HUES64 (cell line): ENCODE results near the gene COX14.
"Not testable (repeated sequence)": the region's sequence is repeated elsewhere in the genome, so short reads cannot be mapped to it uniquely, and the experiment has no call there.

ENCODE experiments used
- H3K27ac ChIP-seq: 2 replicates; pipeline ENCODE4 v1.7.0; 2013; ENCODE audit warnings: low read depth, low read length, inconsistent platforms
- H3K27me3 ChIP-seq: 2 replicates; pipeline ENCODE4 v1.6.1; 2013; ENCODE audit warnings: mild to moderate bottlenecking, low read length; ENCODE audit not compliant: insufficient read depth
- H3K36me3 ChIP-seq: 2 replicates; pipeline ENCODE4 v1.6.1; 2013; ENCODE audit warnings: mild to moderate bottlenecking, low read length; ENCODE audit not compliant: insufficient read depth
- H3K4me1 ChIP-seq: 2 replicates; pipeline ENCODE4 v1.6.1; 2013; ENCODE audit warnings: mild to moderate bottlenecking, low read length, moderate library complexity; ENCODE audit not compliant: insufficient read depth
- H3K4me3 ChIP-seq: 2 replicates; pipeline ENCODE4 v1.5.1; 2013; ENCODE audit warnings: mild to moderate bottlenecking, low read length, moderate library complexity
- H3K9ac ChIP-seq: 2 replicates; pipeline ENCODE4 v1.6.1; 2013; ENCODE audit warnings: mild to moderate bottlenecking, low read depth, low read length
- H3K9me3 ChIP-seq: 2 replicates; pipeline ENCODE4 v1.6.1; 2013; ENCODE audit warnings: low read depth, low read length; ENCODE audit not compliant: insufficient read depth
- WGBS: fragments of 150-250, 120-280 bp; methylation state at CpG from one replicate; pipeline ENCODE4 v1.1.7; 2013; ENCODE audit warnings: missing lambda C conversion rate; 5-methylcytosine and 5-hydroxymethylcytosine counted together

Gene COX14

GRCh38 chr12:50074936-50075807, 36.9 kb upstream of the COX14 start:
- Histone ChIP-seq H3K36me3 (no peaks in the 10 kb centered on the region), H3K9ac (no peak overlapping the region), H3K27ac (no peak overlapping the region), H3K27me3 (peaks cover 2% of the 10 kb centered on the region; the same call in 1 of the 2 replicates), H3K9me3 (no peaks in the 10 kb centered on the region), H3K4me1 (peaks cover 10% of the 10 kb centered on the region), H3K4me3 (no peak overlapping the region)
- WGBS = 20% methylated on average over 9 of the region's 9 CpGs

- H3K9me3 ChIP-seq = no peaks in the 10 kb centered on the region
- no peaks in the 10 kb centered on the region for H3K36me3 ChIP-seq
- 97% methylated on average over 1 of the region's 1 CpG for WGBS
- peaks cover 10% of the 10 kb centered on the region for H3K4me1 ChIP-seq
- no peak overlapping the region for H3K9ac ChIP-seq
- no peak overlapping the region for H3K27ac ChIP-seq
- no peak overlapping the region for H3K4me3 ChIP-seq
- H3K27me3 ChIP-seq = peaks cover 8% of the 10 kb centered on the region
These were observed 36.2 kb upstream of the COX14 start for GRCh38 chr12:50075808-50076170.

GRCh38 chr12:50077099-50077498, 34.9 kb upstream of the COX14 start:
- Histone ChIP-seq H3K9me3 (no peaks in the 10 kb centered on the region), H3K36me3 (no peaks in the 10 kb centered on the region), H3K27me3 (peaks cover 20% of the 10 kb centered on the region), H3K4me1 (peaks cover 6% of the 10 kb centered on the region), H3K9ac (no peak overlapping the region), H3K27ac (no peak overlapping the region), H3K4me3 (no peak overlapping the region)
- 87% methylated on average over 12 of the region's 12 CpGs for WGBS

- Histone ChIP-seq H3K36me3 (no peaks in the 10 kb centered on the region), H3K4me3 (no peak overlapping the region), H3K9ac (no peak overlapping the region), H3K27ac (no peak overlapping the region), H3K4me1 (no peaks in the 10 kb centered on the region; the same call in 1 of the 2 replicates), H3K9me3 (no peaks in the 10 kb centered on the region), H3K27me3 (peaks cover 20% of the 10 kb centered on the region)
- WGBS = 93% methylated on average over 10 of the region's 10 CpGs
These were observed 33.8 kb upstream of the COX14 start for GRCh38 chr12:50078281-50078680.

GRCh38 chr12:50079771-50080170, 32.3 kb upstream of the COX14 start:
- WGBS = 77% methylated on average over 5 of the region's 5 CpGs
- H3K36me3 ChIP-seq = no peaks in the 10 kb centered on the region
- no peak overlapping the region for H3K27ac ChIP-seq
- no peaks in the 10 kb centered on the region; the same call in 1 of the 2 replicates for H3K4me1 ChIP-seq
- H3K4me3 ChIP-seq = no peak overlapping the region
- no peak overlapping the region for H3K9ac ChIP-seq
- peaks cover 20% of the 10 kb centered on the region for H3K27me3 ChIP-seq
- no peaks in the 10 kb centered on the region for H3K9me3 ChIP-seq

- Histone ChIP-seq H3K36me3 (no peaks in the 10 kb centered on the region), H3K4me1 (no peaks in the 10 kb centered on the region; the same call in 1 of the 2 replicates), H3K9me3 (no peaks in the 10 kb centered on the region), H3K9ac (no peak overlapping the region), H3K4me3 (no peak overlapping the region; the same call in 1 of the 2 replicates), H3K27me3 (peaks cover 20% of the 10 kb centered on the region), H3K27ac (no peak overlapping the region)
- 54% methylated on average over 44 of the region's 46 CpGs for WGBS
These were observed 30.8 kb upstream of the COX14 start for GRCh38 chr12:50081096-50081808.

GRCh38 chr12:50082644-50083043, 29.4 kb upstream of the COX14 start:
- WGBS = 93% methylated on average over 7 of the region's 7 CpGs
- H3K9ac ChIP-seq = no peak overlapping the region
- H3K4me1 ChIP-seq = no peaks in the 10 kb centered on the region; the same call in 1 of the 2 replicates

GRCh38 chr12:50083301-50083700, 28.7 kb upstream of the COX14 start:
- H3K9ac ChIP-seq = no peak overlapping the region
- no peak overlapping the region for H3K4me3 ChIP-seq
- no peaks in the 10 kb centered on the region; the same call in 1 of the 2 replicates for H3K4me1 ChIP-seq
- H3K27ac ChIP-seq = no peak overlapping the region
- no peaks in the 10 kb centered on the region for H3K9me3 ChIP-seq
- H3K27me3 ChIP-seq = peaks cover 20% of the 10 kb centered on the region
- WGBS = 93% methylated on average over 1 of the region's 1 CpG
- H3K36me3 ChIP-seq = peaks cover 20% of the 10 kb centered on the region

More at GRCh38 chr12:50082644-50083043, 29.4 kb upstream of the COX14 start:
- Histone ChIP-seq H3K27ac (no peak overlapping the region), H3K36me3 (peaks cover 13% of the 10 kb centered on the region), H3K27me3 (peaks cover 20% of the 10 kb centered on the region), H3K4me3 (no peak overlapping the region), H3K9me3 (no peaks in the 10 kb centered on the region)

- Histone ChIP-seq H3K9ac (peak overlapping the region; percentile 57; the same call in 1 of the 2 replicates), H3K36me3 (peaks cover 31% of the 10 kb centered on the region), H3K27me3 (peaks cover 20% of the 10 kb centered on the region), H3K4me3 (peak overlapping the region; percentile 67)
- WGBS = 77% methylated on average over 6 of the region's 7 CpGs
- not testable (repeated sequence) for H3K4me1 ChIP-seq, H3K9me3 ChIP-seq, H3K27ac ChIP-seq
These were observed 27.6 kb upstream of the COX14 start for GRCh38 chr12:50084409-50084774.

GRCh38 chr12:50084775-50085614, 27.0 kb upstream of the COX14 start, which contains the start of gene SMARCD1:
SMARCD1 (plus strand) TSS chr12:50085342; CDS start chr12:50085370, 28 bp downstream.
- peak within 1 kb of the TSS; percentile 98 for H3K27ac ChIP-seq
- H3K9ac ChIP-seq = peak within 1 kb of the TSS; percentile 87
- no peaks in the 10 kb centered on the region; the same call in 1 of the 2 replicates for H3K4me1 ChIP-seq
- H3K9me3 ChIP-seq = no peaks in the 10 kb centered on the region
- WGBS = 1% methylated on average over 69 of the region's 69 CpGs
- peak within 1 kb of the TSS; percentile 67 for H3K4me3 ChIP-seq
- peaks cover 37% of the 10 kb centered on the region for H3K36me3 ChIP-seq
- peaks cover 20% of the 10 kb centered on the region for H3K27me3 ChIP-seq
